Sigmoid colon (tissue), 7 donors: ENCODE measurements around the gene LAG3. TPM values are rescaled to one million over a fixed set of nuclear protein-coding genes. Genes with fewer than 3 reads are reported as not detected.
A peak's percentile ranks its signal among the peaks of the same experiment; 100 is the strongest.

ENCODE experiments used
- DNase-seq: peaks from one replicate; pipeline ENCODE4 v3.0.0-alpha.2; 2019
- H3K27ac ChIP-seq, 4 donors: fragments of 200-600 bp; sonication (generic); one replicate each; pipeline ENCODE4 v1.5.1; 2016 to 2019; ENCODE audit warnings: mild to moderate bottlenecking in 1 of 4
- H3K27me3 ChIP-seq, 3 donors: fragments of 200-600 bp; sonication (generic); one replicate each; pipeline ENCODE4 v1.5.1; 2019; ENCODE audit warnings: mild to moderate bottlenecking in 1 of 3
- H3K36me3 ChIP-seq, 4 donors: fragments of 200-600 bp; sonication (generic); one replicate each; pipeline ENCODE4 v1.5.1; 2016 to 2019
- H3K4me1 ChIP-seq, 4 donors: fragments of 200-600 bp; sonication (generic); one replicate each; pipeline ENCODE4 v1.5.1; 2017 to 2019
- H3K4me3 ChIP-seq, 4 donors: fragments of 200-600 bp; sonication (generic); one replicate each; pipeline ENCODE4 v1.5.1; 2017 to 2019; ENCODE audit warnings: mild to moderate bottlenecking in 2 of 4, moderate library complexity in 1 of 4
- H3K9me3 ChIP-seq, 4 donors: fragments of 200-600 bp in 3 of 4; sonication (generic) in 3 of 4; one replicate each; pipeline versions ENCODE4 v1.5.1 to v1.6.1; 2013 to 2019
- CTCF ChIP-seq, 4 experiments: fragments of 450-650 bp in 3 of 4; fragments of 200-600 bp in 1 of 4; IDR thresholded peaks; one replicate each; pipeline ENCODE4 v1.5.1; 2016 to 2019; ENCODE audit warnings: antibody characterized with exemption in 4 of 4, mild to moderate bottlenecking in 3 of 4, moderate library complexity in 2 of 4
- EP300 ChIP-seq, 4 donors: sonication (generic); formaldehyde crosslinking; IDR thresholded peaks; one replicate each; pipeline ENCODE4 v1.6.1; 2017; ENCODE audit warnings: antibody characterized with exemption in 4 of 4
- POLR2A ChIP-seq, 2 donors: fragments of 450-650 bp; IDR thresholded peaks; one replicate each; pipeline ENCODE4 v1.6.1; 2016; ENCODE audit warnings: antibody characterized with exemption in 2 of 2, mild to moderate bottlenecking in 2 of 2, moderate library complexity in 2 of 2
- POLR2AphosphoS5 ChIP-seq, 4 donors: sonication (generic); formaldehyde crosslinking; IDR thresholded peaks; one replicate each; pipeline ENCODE4 v1.6.1; 2017; ENCODE audit warnings: antibody characterized with exemption in 4 of 4
- WGBS, 2 donors: extraction: QIAGEN DNeasy Blood & Tissue Kit; methylation state at CpG; one replicate each; pipeline ENCODE4 v1.1.7; 2013; 5-methylcytosine and 5-hydroxymethylcytosine counted together
- intact Hi-C: fragments of 100-400 bp; cut with DNase I; formaldehyde crosslinking; loops from one replicate; pipeline ENCODE4 v1.15.1; 2023
- polyA plus RNA-seq, 3 donors: library from polyadenylated mRNA; stranded (reverse); fragments of 200-250 nt; gene quantifications; one replicate each; pipeline ENCODE4 v1.2.3, GENCODE V29; 2013
- total RNA-seq, 4 donors: library from RNA; depleted of rRNA; stranded (reverse); fragments of >200 nt; gene quantifications; one replicate each; pipeline ENCODE4 v1.1.0, GENCODE V29; 2016
- donor health status: healthy with polysubstance abuse.
- donor health status: Bipolar disorder and iron deficiency.
- donor health status: healthy.

LAG3 gene
- total and polyA plus RNA-seq, 7 donors = 0.60 to 6.9 (median 2.7) TPM

GRCh38 chr12:6763380-6763779 lies 8.9 kb upstream of the LAG3 start:
- WGBS, 2 donors = 74 to 80% methylated on average over 4 of the region's 4 CpGs
- intact Hi-C loops = no loop called here
- Histone ChIP-seq H3K4me3 (peak overlapping the region in 3 of 4 donors; percentile 14 to 32 (median 24)), H3K27me3 (no peaks in the 10 kb centered on the region), H3K36me3 (no peaks in the 10 kb centered on the region), H3K9me3 (no peaks in the 10 kb centered on the region), H3K4me1 (peaks cover 0 to 40% (median 36%) of the 10 kb centered on the region in 4 donors), H3K27ac (peak overlapping the region; percentile 93 to 99 (median 96))
- no peak for DNase-seq
- TF ChIP-seq CTCF (IDR thresholded peaks at IDR 0.05) (no peak), POLR2A (IDR thresholded peaks at IDR 0.05) (no peak), EP300 (IDR thresholded peaks at IDR 0.05) (no peak)

- H3K4me3 ChIP-seq = peak overlapping the region in 3 of 4 donors; percentile 14 to 32 (median 24)
- H3K4me1 ChIP-seq = peaks cover 0 to 48% (median 44%) of the 10 kb centered on the region in 4 donors
- intact Hi-C loops = loop anchor here (1.0 kb wide), 1 partner anchor 11 kb away; the partner anchor contains the start of gene MLF2
- no peaks in the 10 kb centered on the region for H3K27me3 ChIP-seq
- no peaks in the 10 kb centered on the region for H3K9me3 ChIP-seq
- WGBS, 2 donors = 3 to 9% methylated on average over 15 to 16 of the region's 16 CpGs
- TF ChIP-seq EP300 (IDR thresholded peaks at IDR 0.05) (no peak), POLR2A (IDR thresholded peaks at IDR 0.05) (peak; percentile 30 to 32), POLR2AphosphoS5 (IDR thresholded peaks at IDR 0.05) (peak; percentile 39 to 71 (median 60)), CTCF (IDR thresholded peaks at IDR 0.05) (no peak)
- DNase-seq = peak; percentile 99
- no peaks in the 10 kb centered on the region for H3K36me3 ChIP-seq
- H3K27ac ChIP-seq = peak overlapping the region; percentile 93 to 99 (median 96)
Measured at GRCh38 chr12:6764011-6764828, 8.1 kb upstream of the LAG3 start.

- no peak for DNase-seq
- Histone ChIP-seq H3K4me3 (peak overlapping the region; percentile 30 to 94 (median 78)), H3K36me3 (peaks cover 0 to 9% (median 2%) of the 10 kb centered on the region in 4 donors), H3K27ac (peak overlapping the region; percentile 93 to 99 (median 96)), H3K27me3 (no peaks in the 10 kb centered on the region), H3K9me3 (no peaks in the 10 kb centered on the region), H3K4me1 (peaks cover 0 to 57% (median 54%) of the 10 kb centered on the region in 4 donors)
- WGBS, 2 donors = 16 to 43% methylated on average over 7 of the region's 7 CpGs
- TF ChIP-seq EP300 (IDR thresholded peaks at IDR 0.05) (no peak), POLR2AphosphoS5 (IDR thresholded peaks at IDR 0.05) (no peak), POLR2A (IDR thresholded peaks at IDR 0.05) (no peak), CTCF (IDR thresholded peaks at IDR 0.05) (no peak)
- intact Hi-C loops = loop anchor here (5.0 kb wide), 2 partner anchors 62 to 153 kb away; partner anchors contain the start of gene P3H3
Measured at GRCh38 chr12:6765048-6765633, 7.2 kb upstream of the LAG3 start.

GRCh38 chr12:6765634-6766581 lies 6.4 kb upstream of the LAG3 start, which contains the start of gene PTMS:
TSS of gene PTMS (plus strand) at chr12:6766363. CDS start at chr12:6766706, 343 bp downstream.
- peak within 1 kb of the TSS; percentile 93 to 99 (median 96) for H3K27ac ChIP-seq
- TF ChIP-seq POLR2AphosphoS5 (IDR thresholded peaks at IDR 0.05) (peak; percentile 93 to 97 (median 94)), EP300 (IDR thresholded peaks at IDR 0.05) (no peak), CTCF (IDR thresholded peaks at IDR 0.05) (no peak), POLR2A (IDR thresholded peaks at IDR 0.05) (peak in 1 of 2 donors; percentile 31)
- H3K36me3 ChIP-seq = peaks cover 0 to 16% (median 6%) of the 10 kb centered on the region in 4 donors
- H3K4me3 ChIP-seq = peak within 1 kb of the TSS; percentile 61 to 94 (median 91)
- H3K4me1 ChIP-seq = peaks cover 0 to 65% (median 61%) of the 10 kb centered on the region in 4 donors
- no peaks in the 10 kb centered on the region for H3K9me3 ChIP-seq
- 2 to 3% methylated on average over 63 of the region's 63 CpGs for WGBS, 2 donors
- no peaks in the 10 kb centered on the region for H3K27me3 ChIP-seq
- peak; percentile 97 for DNase-seq
- intact Hi-C loops = loop anchor here (5.0 kb wide), 2 partner anchors 61 to 154 kb away; partner anchors contain the start of gene P3H3
